Right cardiac atrium (tissue), 5 donors: Measurements from ENCODE around the gene ST3GAL4. TPM values are rescaled to one million over a fixed set of nuclear protein-coding genes. Genes with fewer than 3 reads are reported as not detected.

Source experiments
- ATAC-seq, 2 donors: fragments of 200-7000 bp; cut with Tn5 transposase; one replicate each; pipeline versions ENCODE4 v1.8.0 to v1.9.1; 2020; ENCODE audit warnings: moderate library complexity in 2 of 2, mild to moderate bottlenecking in 1 of 2
- DNase-seq, 3 donors: peaks; one replicate each; pipeline ENCODE4 v3.0.0-alpha.2; 2020
- H3K27ac ChIP-seq: one replicate; pipeline ENCODE4 v1.5.1; 2013; ENCODE audit warnings: mild to moderate bottlenecking, low read length, control low read depth, moderate library complexity
- H3K27me3 ChIP-seq: one replicate; pipeline ENCODE4 v1.6.1; 2013; ENCODE audit not compliant: control insufficient read depth, insufficient read depth
- H3K4me1 ChIP-seq: one replicate; pipeline ENCODE4 v1.6.1; 2013; ENCODE audit warnings: low read length; ENCODE audit not compliant: control insufficient read depth, insufficient read depth
- H3K4me3 ChIP-seq: one replicate; pipeline ENCODE4 v1.5.1; 2013; ENCODE audit warnings: low read length, control low read depth
- H3K9me3 ChIP-seq: one replicate; pipeline ENCODE4 v1.6.1; 2013; ENCODE audit warnings: low read length; ENCODE audit not compliant: control insufficient read depth
- WGBS: extraction: QIAGEN DNeasy Blood & Tissue Kit; methylation state at CpG from one replicate; pipeline ENCODE4 v1.1.7; 2013; 5-methylcytosine and 5-hydroxymethylcytosine counted together
- intact Hi-C, 4 donors: fragments of 100-400 bp; cut with DNase I; formaldehyde crosslinking; loops; one replicate each; pipeline versions ENCODE4 v1.11.0 to v1.14.0; 2022 to 2023
- polyA plus RNA-seq: library from polyadenylated mRNA; stranded (reverse); fragments of 200-250 nt; gene quantifications from one replicate; pipeline ENCODE4 v1.2.3, GENCODE V29; 2013
- total RNA-seq, 4 donors: library from RNA; stranded (reverse); fragmentation: NEBNext Ultra II Directional; extraction: Animal tissue kit (Norgen Biotek cat#: 25700); gene quantifications; one replicate each; pipeline ENCODE4 v1.2.1, GENCODE V29; 2021
- donor health status: healthy with polysubstance abuse.
- donor health status: DM: no; HTN: yes; CAD: no.
- donor health status: DM: no; HTN: no; CAD: no.
- donor health status: DM: no; HTN: yes; CAD: no; lungs with severe emphysema.
- donor health status: DM: yes; HTN: yes; CAD: no.

ST3GAL4 gene
- total and polyA plus RNA-seq, 5 donors: 57.3 to 96.9 (median 62.1) TPM

GRCh38 chr11:126313826-126314225 lies 41.7 kb upstream of the ST3GAL4 start:
- WGBS: 92% methylated on average over 5 of the region's 5 CpGs
- no peaks in the 10 kb centered on the region for H3K9me3 ChIP-seq
- ATAC-seq (no peak), DNase-seq (no peak)
- no peak overlapping the region for H3K27ac ChIP-seq
- H3K4me3 ChIP-seq: no peak overlapping the region
- no peaks in the 10 kb centered on the region for H3K27me3 ChIP-seq
- intact Hi-C loops: loop anchor here (5.0 to 10.0 kb wide), 5 partner anchors 101 to 168 kb away; no protein-coding TSS in a partner anchor
- H3K4me1 ChIP-seq: peaks cover 11% of the 10 kb centered on the region

- ATAC-seq: peak in 1 of 2 donors; percentile 1
- WGBS: 36% methylated on average over 1 of the region's 1 CpG
- intact Hi-C loops: loop anchor here (5.0 to 10.0 kb wide), 5 partner anchors 35 to 107 kb away; partner anchors contain the start of gene ST3GAL4 (in 1 of the 4)
- Histone ChIP-seq H3K4me3 (no peak overlapping the region), H3K27me3 (no peaks in the 10 kb centered on the region), H3K9me3 (no peaks in the 10 kb centered on the region), H3K27ac (peak overlapping the region; percentile 87), H3K4me1 (peaks cover 13% of the 10 kb centered on the region)
- DNase-seq: no peak
Measured at GRCh38 chr11:126317432-126317755, 38.1 kb upstream of the ST3GAL4 start.

DNA sequence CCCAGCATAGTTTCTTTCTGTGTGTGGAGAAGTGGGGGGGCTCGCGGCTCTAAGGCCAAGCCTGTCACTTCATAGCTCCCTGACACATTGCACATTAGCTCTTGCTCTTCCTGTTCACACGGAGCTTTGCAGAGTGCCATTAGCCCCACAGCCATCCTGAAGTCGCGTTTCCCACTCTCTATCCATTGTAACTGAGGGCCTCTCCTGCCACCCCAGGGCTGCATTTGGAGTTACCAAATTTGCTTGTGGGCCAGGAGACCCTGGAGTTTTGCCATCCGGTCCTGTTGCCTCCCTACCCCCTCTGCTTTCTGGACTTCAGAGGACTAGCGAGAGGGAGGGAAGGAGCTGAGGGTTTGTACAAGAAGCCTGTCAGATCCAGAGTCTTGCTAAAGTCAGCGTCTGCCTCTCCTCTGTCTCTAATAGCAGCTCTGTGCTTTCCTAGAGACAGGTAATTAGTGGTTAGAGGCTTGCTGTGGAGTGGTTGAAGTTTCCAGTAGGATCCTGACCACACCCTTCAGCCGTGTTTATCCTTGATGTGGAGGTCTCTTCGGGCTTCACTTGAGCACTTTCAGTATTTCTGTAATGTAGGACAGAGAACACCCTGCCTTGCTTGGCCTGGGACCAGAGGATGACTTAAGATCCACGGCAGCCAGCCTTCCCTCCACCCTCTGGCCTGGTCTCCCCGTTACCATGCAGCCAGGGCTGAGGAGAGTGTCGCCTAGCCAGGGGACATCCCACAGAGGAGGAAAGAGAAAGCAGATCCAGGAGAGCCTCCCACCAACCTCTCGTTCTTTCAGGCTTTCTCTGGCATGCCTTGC lies 37.5 kb upstream of the ST3GAL4 start:
- peaks cover 13% of the 10 kb centered on the region for H3K4me1 ChIP-seq
- no peaks in the 10 kb centered on the region for H3K9me3 ChIP-seq
- WGBS: 25% methylated on average over 14 of the region's 14 CpGs
- ATAC-seq (peak; percentile 94 to 97), DNase-seq (peak; percentile 88 to 94 (median 91))
- H3K4me3 ChIP-seq: no peak overlapping the region
- intact Hi-C loops: loop anchor here (5.0 to 10.0 kb wide), 5 partner anchors 34 to 107 kb away; partner anchors contain the start of gene ST3GAL4 (in 1 of the 4)
- H3K27me3 ChIP-seq: no peaks in the 10 kb centered on the region
- peak overlapping the region; percentile 95 for H3K27ac ChIP-seq

- 35% methylated on average over 9 of the region's 9 CpGs for WGBS
- H3K27me3 ChIP-seq: no peaks in the 10 kb centered on the region
- H3K9me3 ChIP-seq: no peaks in the 10 kb centered on the region
- DNase-seq: peak in 2 of 3 donors; percentile 40 to 71
- ATAC-seq: peak; percentile 73 to 80
- peaks cover 13% of the 10 kb centered on the region for H3K4me1 ChIP-seq
- no peak overlapping the region for H3K4me3 ChIP-seq
- intact Hi-C loops: loop anchor here (5.0 to 10.0 kb wide), 5 partner anchors 34 to 106 kb away; partner anchors contain the start of gene ST3GAL4 (in 1 of the 4)
- H3K27ac ChIP-seq: peak overlapping the region; percentile 95
Measured at GRCh38 chr11:126318574-126319373, 36.7 kb upstream of the ST3GAL4 start.

GRCh38 chr11:126319374-126319740 lies 36.1 kb upstream of the ST3GAL4 start:
- Histone ChIP-seq H3K4me1 (peaks cover 13% of the 10 kb centered on the region), H3K4me3 (no peak overlapping the region), H3K27me3 (no peaks in the 10 kb centered on the region), H3K9me3 (no peaks in the 10 kb centered on the region), H3K27ac (peak overlapping the region; percentile 95)
- intact Hi-C loops: loop anchor here (5.0 to 10.0 kb wide), 5 partner anchors 33 to 105 kb away; partner anchors contain the start of gene ST3GAL4 (in 1 of the 4)
- WGBS: 56% methylated on average over 5 of the region's 5 CpGs
- peak; percentile 4 to 8 for ATAC-seq
- DNase-seq: peak in 1 of 3 donors; percentile 24

GRCh38 chr11:126322996-126323395 lies 32.5 kb upstream of the ST3GAL4 start:
- DNase-seq (no peak), ATAC-seq (no peak)
- Histone ChIP-seq H3K4me1 (peaks cover 10% of the 10 kb centered on the region), H3K4me3 (no peak overlapping the region), H3K27me3 (no peaks in the 10 kb centered on the region), H3K9me3 (no peaks in the 10 kb centered on the region), H3K27ac (no peak overlapping the region)
- intact Hi-C loops: no loop called here
- WGBS: over 99% methylated on average over 3 of the region's 3 CpGs

DNA sequence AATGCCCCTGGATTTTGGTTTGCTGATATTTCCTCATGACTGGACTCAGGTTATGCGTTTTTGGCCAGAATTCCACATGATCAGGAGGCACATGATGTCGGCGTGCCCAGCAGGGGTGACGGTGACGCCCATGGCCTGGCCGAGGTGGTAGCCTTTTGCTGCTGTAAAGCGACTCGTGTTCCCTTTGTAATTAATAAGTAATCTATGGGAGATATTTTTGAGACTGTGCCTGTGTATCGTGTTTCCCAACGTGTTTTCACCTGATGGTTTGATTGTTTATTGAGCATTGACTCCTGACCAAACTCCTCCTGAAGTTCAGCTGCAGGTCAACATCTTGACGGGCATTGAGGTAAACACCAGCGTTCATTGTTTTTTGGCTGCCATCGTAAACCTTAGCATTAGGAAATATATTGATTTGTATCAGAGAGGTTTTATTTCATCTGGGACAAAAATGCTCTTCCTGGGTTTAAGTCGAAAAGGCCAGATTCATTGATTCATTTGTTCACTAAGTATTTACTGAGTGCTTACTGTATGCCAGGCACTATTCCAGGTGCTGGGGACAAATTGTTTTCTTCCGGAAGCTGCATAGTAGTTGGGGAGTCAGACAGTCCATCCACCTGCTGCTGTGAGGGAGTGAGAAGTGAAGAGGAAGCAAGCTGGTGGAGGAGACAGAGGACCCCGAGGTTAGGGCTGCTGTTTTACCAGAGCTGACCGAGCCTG lies 28.0 kb upstream of the ST3GAL4 start:
- Histone ChIP-seq H3K4me3 (no peak overlapping the region), H3K9me3 (no peaks in the 10 kb centered on the region), H3K4me1 (peaks cover 7% of the 10 kb centered on the region), H3K27me3 (no peaks in the 10 kb centered on the region), H3K27ac (no peak overlapping the region)
- ATAC-seq: no peak
- no peak for DNase-seq
- 93% methylated on average over 17 of the region's 17 CpGs for WGBS
- intact Hi-C loops: no loop called here

GRCh38 chr11:126328001-126328390 lies 27.5 kb upstream of the ST3GAL4 start:
- H3K27me3 ChIP-seq: no peaks in the 10 kb centered on the region
- peaks cover 8% of the 10 kb centered on the region for H3K4me1 ChIP-seq
- DNase-seq (no peak), ATAC-seq (no peak)
- H3K27ac ChIP-seq: no peak overlapping the region
- intact Hi-C loops: no loop called here
- no peak overlapping the region for H3K4me3 ChIP-seq
- no peaks in the 10 kb centered on the region for H3K9me3 ChIP-seq
- WGBS: 86% methylated on average over 20 of the region's 20 CpGs

- ATAC-seq (no peak), DNase-seq (no peak)
- WGBS: 89% methylated on average over 12 of the region's 12 CpGs
- Histone ChIP-seq H3K27me3 (no peaks in the 10 kb centered on the region), H3K27ac (no peak overlapping the region), H3K9me3 (no peaks in the 10 kb centered on the region), H3K4me3 (no peak overlapping the region), H3K4me1 (peaks cover 8% of the 10 kb centered on the region)
- intact Hi-C loops: no loop called here
Measured at GRCh38 chr11:126328444-126328843, 27.0 kb upstream of the ST3GAL4 start.

- intact Hi-C loops: no loop called here
- no peak overlapping the region for H3K27ac ChIP-seq
Measured at GRCh38 chr11:126328938-126329643, 26.4 kb upstream of the ST3GAL4 start.

More at GRCh38 chr11:126328938-126329643, 26.4 kb upstream of the ST3GAL4 start:
- Histone ChIP-seq H3K4me3 (no peak overlapping the region), H3K9me3 (no peaks in the 10 kb centered on the region), H3K27me3 (no peaks in the 10 kb centered on the region), H3K4me1 (peaks cover 8% of the 10 kb centered on the region)
- ATAC-seq (no peak), DNase-seq (no peak)
- WGBS: 75% methylated on average over 9 of the region's 9 CpGs
